Stimulated activated CD4-positive, alpha-beta T cell treated with anti-CD3 and anti-CD28 coated beads, TNF-alpha, amount 100 ng/mL, for 48 hours (primary cell): ENCODE data around the gene MAPK9.
"Not testable (repeated sequence)": the region's sequence is repeated elsewhere in the genome, so short reads cannot be mapped to it uniquely, and the experiment has no call there.

Experiments
- DNase-seq, 3 donors: peaks; one replicate each; pipeline ENCODE4 v3.0.0-alpha.2; 2020; ENCODE audit warnings: low read depth in 3 of 3

The MAPK9 gene

DNA sequence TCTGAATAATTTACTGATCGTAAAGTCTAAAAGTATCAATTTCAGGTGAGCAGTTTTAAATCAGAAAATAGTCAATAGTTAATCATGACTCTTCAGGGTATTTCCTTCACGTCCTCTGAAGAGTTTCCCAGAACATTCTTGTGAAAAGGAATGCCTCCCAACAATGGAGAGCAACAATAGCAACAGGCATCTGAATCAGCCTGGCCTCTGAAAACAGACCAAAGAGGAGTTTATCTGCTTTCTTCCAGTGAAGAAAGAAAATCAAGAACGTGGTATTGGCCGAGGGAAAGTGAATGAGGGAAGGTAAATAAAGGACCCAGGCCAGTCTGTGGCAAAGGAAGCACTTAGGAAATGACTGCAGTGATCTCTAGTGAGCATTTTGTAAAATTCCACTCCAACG lies 56.8 kb downstream of the MAPK9 start:
- no peak for DNase-seq

DNA sequence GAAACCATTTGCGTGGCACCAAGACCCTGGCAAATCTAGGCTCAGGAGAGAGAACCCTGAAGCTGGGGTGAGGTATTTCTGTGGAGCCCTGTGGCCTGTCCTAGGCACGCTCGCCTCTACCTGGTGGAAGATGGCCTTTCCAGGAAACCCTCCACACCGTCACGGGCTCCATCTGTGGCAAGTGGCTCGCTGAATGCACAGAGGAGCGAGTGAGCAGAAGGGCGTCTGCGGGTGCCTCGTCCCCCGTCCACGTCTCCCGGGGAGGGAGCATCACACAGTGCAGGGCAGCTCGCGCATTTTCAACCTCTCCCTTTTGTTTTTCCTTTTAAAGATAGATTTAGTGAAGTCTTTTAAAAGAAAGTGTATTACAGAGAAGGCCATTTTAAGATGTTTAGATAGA lies 57.6 kb downstream of the MAPK9 start:
- DNase-seq = no peak

DNA sequence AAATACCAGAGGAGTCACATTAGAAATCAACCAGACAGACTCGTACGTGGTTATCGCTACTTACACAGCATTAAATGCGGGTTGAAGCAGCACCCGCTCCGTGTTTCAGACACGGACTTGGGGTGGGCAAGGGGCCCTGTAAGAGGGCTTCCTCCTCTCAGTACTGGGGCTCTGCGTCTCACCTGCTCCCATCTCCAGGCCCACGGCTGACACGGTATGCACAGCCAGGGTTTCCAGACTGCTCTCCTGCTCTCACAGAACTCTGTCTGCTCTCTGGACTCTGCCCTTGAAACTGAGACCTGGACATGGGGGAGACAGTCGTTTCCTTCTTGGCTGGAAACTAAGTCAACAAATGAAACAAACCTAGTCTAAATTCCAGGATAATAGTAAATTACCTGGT lies 58.2 kb downstream of the MAPK9 start:
- DNase-seq = no peak

DNA sequence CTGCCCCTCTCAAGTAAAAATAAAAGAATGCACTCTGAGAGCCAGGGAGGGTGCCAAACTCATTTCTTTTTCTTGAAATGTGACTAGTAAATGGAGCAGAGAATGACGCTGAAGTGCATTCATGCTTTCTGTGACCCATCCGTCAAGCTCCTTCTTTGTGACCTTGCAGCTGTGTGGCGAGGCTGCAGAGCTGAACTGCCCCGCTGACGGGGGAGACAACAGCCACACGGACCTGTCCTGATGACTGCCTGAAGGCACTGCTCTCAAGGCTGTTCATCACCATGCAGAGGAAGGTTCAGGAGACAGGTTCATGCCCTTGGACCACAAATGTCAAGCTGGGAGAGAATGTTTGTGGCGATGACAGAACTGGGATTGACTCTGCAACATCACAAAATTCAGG lies 61.9 kb downstream of the MAPK9 start:
- DNase-seq = no peak

DNA sequence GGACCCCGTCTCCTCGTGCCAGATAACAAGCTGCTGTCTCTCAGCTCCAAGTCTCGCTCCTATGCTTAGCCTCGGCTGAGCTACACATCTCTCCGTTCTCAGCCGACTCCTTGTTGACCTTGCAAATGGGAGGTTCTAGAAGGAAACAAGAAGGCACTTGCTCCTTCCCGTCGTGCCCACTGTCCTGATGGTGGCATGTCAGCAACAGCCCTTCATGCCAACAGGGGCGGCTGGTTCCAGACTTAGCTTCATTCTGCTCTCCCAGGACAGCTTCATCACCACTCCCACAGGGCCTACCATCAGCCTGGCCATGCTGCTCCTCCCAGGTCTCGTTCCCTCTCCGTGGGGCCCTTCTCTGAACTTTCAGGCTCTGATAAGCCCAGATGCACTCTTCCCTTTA lies 69.8 kb downstream of the MAPK9 start:
- no peak for DNase-seq

DNA sequence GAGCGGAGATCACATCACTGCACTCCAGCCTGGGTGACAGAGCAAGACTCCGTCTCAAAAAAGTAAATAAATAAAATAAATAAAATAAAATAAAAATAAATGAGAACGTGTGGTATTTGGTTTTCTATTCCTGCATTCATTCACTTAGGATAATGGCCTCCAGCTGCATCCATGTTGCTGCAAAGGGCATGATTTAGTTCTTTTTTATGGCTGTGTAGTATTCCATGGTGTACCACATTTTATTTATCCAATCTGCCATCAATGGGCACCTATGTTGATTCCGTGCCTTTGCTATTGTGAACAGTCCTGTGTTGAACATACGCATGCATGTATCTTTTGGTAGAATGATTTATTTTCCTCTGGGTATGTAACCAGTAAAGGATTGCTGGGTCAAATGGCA lies 74.1 kb downstream of the MAPK9 start:
- no peak for DNase-seq

DNA sequence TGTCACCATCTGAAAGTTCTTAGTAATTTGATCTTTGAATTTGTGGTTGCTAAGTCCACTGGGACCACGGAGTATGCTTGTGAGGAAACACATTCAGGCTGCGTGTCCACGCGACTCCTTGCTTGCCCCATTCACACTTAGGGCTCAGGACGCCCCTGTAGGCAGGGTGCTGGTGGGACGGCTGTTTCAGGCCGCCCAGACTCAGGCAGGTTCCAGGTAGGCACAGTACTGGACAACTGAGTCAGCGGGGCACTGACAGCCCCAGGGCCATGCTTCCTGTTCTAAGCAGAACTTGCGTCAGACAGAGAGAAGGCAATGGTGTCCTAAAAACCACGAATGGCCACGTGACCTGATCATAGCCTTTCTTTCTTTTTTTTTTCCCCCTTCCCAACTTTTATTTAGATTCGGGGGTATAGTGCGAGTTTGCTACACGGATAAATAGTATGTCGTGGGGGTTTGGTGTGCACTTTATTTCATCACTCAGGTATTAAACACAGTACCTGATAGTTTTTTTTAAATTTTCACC lies 75.2 kb downstream of the MAPK9 start:
- DNase-seq = no peak

DNA sequence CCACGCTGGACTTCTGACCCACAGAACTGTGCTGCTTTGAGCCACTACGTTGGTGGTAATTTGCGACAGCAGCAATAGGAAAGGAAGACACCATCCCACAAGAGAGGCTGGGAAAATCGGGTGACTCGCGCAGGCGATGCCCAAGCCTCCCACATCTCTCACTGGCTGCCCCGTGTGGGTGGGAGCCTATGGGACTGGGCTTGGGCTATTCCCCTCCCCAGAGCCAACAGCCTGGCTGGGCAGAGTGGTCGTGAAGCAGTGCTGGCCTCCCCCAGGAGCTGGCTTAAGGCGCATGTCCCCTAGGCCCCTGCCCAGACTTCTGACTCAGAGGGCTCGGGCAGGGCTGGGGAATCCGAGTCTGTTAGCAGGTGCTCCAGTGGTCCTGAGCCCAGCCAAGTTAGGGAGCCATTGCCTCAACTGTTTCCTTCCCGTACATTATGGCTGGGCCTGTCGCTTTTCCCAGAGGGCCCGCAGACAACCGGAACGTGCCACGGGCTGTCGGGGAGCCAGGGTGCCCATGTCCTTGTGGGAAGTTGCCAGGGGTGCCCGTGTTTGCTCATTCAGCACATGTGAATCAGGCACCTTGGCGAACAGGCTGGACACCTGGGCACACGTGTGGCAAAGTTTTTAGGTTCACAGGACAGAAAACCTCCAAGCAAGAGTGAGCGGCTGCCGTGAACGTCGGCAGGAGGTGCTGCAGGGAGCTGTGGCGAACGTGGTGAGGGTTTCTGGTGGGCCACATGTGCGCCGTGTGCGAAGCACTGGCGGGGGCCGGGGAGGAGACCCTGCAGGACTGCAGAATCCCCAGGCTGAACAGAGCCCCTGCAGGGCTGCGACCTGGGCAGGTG lies 75.9 kb downstream of the MAPK9 start:
- no peak for DNase-seq

DNA sequence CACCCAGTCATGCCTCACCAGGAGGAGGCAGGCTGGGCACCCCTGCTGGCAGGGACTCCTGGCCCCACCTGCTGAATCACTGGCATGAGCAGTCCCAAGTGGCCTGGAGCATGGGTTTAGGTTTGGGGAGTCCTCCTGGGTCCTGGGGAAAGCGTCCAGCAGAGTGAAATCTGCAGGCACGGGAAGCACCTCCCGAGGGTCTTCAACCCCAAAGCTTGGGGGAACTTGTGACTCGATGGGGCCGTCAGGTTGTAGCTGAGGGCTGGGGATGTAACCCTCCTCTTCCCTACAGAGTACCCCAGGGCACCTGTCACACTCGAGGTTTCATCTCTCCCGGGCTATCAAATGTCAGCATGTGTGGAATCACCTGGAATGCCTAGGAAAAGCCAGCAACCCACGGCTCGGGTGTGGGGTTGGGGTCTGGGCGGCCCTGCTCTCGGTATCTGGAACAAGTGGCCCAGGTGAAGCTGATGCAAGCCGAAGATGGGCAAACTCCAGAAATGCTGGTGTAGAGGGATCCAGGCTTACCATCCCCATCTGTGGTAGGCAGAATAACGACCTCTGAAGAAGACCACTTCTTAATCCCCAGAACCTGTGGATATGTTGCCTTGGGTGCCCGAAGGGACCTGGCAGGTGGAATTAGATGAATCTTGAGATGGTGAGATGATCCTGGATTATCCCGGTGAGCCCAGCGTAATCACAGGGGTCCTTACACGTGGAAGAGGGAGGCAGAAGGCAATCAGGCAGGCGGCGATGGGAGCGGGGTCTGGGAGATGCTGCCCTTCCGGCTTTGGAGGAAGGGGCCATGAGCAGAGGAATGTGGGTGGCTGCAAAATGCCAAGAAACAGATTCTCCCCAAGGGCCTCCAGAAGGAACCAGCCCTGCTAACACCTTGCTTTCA lies 76.8 kb downstream of the MAPK9 start:
- DNase-seq = no peak

DNA sequence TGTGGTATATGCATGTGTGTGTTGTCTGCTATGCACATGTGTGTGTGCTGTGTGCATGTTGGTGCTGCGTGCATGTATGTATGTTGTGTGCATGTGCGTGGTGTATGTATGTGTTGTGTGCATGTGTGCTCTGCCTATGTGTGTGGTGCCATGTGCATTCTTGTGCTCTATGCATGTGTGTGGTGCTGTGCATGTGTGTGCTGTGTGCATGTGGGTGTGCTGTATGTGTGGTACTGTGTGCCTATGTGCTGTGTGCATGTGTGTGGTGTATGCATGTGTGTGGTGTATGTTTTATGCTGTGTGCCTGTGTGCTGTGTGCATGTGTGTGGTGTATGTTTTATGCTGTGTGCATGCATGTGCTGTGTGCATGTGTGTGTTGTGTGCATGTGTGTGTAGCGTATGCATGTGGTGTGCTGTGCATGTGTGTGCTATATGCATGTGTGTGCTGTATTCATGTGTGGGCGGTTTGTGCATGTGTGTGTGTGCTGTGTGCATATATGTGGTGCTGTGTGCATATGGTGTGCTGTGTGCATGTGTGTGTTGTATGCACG lies 78.2 kb downstream of the MAPK9 start:
- no peak for DNase-seq

DNA sequence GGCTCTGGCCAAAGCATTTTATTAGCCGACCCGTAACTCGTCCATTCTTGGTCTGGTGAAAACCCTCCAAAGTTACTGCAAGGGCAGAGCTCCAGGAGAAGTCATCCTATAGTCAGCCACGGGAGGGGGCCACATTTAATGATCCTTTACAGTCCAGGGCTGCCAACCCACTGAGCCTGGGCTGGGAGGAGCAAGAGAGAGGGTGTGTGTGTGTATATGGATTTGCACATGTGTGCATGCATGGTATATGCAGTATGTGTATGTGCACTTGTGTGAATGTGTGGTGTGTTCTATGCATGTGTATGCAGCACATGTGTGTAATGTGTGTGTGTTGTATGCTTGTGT lies 78.7 kb downstream of the MAPK9 start:
- no peak for DNase-seq

DNA sequence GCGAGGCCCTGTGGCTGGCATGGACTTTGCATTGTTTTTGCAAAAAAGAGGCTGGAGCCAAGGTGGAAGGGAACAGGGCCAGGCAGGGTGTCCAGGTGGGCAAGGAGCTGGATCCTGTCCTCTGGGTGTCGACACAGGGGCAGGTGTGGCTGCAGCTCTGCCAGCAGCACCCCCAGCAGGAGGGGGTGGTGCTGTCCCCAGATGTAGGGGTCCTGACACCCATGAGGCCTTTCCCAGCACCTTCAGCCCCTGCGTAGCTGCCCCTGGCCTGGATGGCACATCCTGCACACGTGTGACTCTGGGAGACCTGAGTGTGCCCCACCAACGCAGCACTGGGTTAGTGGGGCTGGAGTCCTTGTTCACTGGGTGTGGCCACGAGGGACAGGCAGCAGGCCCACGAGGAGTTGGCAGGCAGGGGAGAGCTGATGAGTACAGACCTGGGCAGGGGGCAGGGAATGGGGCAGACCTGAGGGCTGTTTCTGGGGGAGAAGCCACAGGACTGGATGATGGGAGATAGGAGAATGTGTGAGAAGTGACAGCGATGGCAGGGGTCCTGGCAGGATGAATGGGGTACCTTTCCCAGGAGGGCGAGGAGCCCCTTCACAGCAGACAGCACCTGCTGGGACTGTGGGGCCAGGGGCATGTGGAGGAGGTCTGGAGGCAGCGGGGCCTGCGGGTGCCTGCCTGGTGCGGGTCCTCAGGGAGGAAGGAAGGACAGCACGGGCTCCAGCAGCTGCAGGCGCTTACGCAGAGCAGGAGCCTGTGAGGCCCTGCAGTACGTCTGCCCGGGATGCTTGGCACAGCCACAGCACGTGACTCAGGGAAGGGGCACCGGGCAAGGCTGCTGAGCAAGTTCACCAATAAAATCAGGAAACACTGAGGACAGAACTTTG lies 79.3 kb downstream of the MAPK9 start:
- no peak for DNase-seq

DNA sequence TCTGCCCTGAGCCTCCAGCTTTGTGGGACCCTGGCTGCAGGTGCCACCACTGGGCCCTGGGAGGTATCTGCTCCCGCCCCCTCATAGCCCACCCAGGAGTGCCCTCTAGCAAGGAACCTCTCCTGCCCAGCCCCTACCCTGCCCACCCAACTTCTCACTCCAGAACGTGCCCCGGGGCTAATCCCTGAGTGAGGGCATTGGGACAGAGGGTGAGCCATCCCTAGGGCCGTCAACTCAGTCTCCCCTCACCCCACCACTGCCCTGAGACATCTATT lies 80.2 kb downstream of the MAPK9 start:
- DNase-seq = no peak

DNA sequence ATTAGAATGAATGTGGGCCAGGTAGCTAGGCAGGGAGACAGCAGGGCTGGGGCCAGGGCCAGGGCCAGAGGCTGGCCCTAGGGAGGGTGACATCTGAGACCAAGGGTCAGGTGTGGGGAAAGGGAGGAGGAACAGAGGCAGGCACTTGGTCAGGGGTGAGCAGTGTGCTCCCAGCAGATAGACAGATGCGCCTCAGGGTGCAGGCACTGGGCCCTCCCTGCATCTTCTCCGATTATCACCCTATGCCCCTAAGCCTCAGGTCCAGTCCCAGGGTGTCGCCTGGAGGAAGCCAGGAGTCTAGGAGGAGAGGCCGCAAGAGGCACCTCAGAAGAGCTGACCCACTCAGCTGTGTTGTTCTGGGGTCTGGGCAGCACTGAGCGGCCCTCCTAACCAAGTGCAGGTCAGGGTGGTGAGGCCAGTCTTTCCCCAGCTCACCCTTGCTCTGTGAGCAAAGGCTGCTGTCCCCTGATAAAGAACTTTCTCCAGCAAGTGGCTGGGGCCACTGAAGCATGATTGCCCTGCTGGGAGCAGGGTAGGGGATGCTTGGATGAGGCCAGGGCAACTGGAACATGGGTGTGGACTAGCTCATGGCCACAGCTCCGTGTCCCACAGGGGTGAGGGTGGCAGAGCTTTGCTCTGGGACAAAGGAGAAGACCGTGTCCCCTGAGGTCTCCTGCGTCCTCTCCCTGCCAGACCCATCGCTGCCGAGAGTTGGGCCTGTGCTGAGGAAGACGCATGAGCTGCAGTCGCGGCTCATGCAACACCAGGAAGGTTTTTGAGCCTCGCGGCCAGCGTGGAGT lies 80.7 kb downstream of the MAPK9 start:
- DNase-seq = no peak

DNA sequence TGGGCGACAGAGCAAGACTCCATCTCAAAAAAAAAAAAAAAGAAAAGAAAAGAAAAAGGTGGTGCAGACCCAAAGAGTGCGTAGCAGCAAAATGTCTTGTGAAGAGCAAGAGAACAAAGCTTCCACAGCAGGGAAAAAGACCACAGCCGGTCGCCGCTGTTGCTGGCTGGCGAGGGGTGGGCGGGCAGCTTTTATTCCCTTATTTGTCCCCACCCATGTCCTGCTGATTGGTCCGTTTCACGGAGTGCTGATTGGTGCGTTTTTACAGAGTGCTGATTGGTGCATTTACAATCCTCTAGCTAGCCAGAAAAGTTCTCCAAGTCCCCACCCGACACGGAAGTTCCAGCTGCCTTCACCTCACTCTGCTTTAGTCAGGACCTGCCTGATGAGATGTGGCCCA lies 81.8 kb downstream of the MAPK9 start:
- not testable (repeated sequence) for DNase-seq

DNA sequence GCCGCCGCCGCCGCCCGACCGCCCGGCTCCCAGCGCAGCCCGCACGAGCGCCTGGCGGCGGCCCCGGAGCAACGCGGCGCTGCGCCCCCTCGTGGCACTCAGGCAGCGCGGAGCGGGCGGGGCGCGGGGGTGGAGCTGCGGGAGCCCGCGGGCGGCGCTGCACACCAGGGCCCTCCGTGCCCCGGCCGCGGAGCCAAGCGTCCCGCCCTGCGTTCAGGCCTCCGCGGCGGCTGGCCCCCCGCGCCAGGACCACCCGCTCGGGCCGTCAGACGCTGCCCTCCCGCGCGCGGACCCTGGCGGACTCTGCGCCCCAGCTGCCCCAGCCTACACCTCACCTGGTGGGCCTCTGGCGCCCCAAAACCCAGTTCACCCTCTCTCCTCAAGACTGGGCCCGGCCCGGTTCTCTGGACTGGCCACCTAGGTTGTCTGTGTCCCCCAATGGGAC lies 82.7 kb downstream of the MAPK9 start, which contains the start of gene RASGEF1C:
RASGEF1C (minus strand) TSS at position 75 of the 445 bp plus-strand sequence. CDS start 71,159 bp downstream, outside the sequence.
- DNase-seq = peak; percentile 20 to 60 (median 48)

DNA sequence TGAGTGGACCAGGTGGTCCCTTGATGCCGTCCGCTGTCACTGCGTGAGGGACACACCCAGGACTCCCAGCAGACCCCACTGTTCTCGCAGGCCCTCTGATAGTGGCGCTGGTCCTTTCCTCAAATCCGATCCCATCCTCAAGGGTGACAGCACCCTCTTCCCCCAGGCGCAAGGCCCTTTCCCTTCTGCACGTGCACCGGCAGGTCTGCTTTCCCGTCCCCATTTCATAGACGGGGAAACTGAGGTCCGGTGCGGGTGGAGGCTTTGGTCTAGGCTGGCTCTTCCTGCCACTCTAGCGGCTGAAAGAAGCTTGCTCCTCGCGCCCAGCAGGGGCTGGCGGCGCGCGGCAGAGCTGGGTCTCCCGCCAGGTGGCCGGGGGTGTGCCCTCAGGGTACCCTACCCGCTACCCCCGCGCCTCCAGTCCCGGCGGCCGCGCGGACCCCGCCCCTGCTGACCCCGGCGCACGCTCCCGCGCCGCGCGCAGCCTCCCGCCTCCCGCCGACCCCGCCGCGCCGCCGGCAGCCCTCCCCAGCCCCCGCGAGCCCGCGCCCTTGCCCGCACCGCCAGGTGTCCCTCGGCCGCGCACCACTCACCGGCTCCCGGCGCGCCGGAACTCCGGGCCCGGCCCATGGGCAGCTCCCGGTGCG lies 83.3 kb downstream of the MAPK9 start:
- DNase-seq = no peak

DNA sequence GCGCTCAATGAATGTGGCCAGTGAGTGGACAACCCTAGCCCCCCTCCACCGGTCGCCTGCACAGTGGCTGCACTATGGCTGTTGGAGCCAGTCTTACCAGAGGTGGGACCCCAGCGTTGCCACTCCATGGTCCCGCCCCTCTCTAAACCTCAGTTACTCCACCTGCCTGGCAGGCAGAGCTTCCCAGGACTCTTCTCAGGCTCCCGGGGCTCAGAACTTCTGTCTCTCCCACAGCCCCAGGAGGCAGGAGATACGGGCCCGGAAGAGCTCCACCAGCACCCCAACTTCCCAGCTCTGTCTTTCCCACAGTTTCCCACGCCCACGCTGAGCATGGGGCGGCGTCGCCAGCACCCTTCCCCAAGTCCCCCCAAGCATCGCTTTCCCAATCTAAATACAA lies 83.8 kb downstream of the MAPK9 start:
- no peak for DNase-seq

DNA sequence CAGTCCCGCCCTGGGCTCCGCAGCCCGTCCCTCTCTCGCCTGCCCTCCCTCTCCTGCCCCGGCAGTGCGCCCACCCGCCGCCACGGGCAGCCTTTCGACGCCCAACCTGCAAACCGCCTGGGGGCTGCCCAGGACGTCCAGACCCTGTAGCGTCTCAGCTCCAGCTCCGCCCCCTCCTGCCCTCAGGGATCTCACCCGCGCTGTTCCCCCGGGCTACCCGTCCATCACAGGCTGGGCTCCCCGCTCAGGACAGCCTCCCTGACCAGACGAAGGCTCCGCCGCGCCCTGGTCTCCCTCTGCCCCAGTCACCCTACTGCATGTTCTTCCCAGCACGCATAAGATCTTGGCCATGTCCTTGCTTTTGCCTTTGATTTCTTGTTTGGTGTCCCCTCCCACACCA lies 84.3 kb downstream of the MAPK9 start:
- DNase-seq = no peak

DNA sequence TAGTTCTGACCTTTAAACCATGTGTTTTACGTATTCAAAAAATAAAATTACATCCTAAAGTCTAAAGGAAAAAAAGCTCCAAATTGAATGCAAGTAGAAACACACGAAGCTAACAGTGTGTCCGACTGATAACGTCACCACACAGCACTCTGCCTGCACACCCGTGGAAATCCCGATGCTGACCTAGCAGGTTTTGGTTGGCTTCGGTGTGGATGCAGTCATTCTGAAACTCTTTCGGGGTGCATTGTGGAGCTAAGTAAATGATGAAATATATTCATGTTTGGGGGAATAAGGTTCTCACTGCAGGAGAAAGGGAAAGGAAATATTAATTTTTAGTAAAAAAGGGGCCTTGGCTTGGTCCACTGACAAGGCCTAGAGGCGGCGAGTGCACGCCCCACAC lies 84.9 kb downstream of the MAPK9 start:
- no peak for DNase-seq
